ENCODE measurements around the gene BST1. TPM values are rescaled to one million over a fixed set of nuclear protein-coding genes. Genes with fewer than 3 reads are reported as not detected.

The BST1 gene
- total and polyA plus RNA-seq, 2 donors (not counting 3 experiments of a cell fraction or from before 2014, with no cell fraction given), result 10.7 to 14.0 TPM

DNA sequence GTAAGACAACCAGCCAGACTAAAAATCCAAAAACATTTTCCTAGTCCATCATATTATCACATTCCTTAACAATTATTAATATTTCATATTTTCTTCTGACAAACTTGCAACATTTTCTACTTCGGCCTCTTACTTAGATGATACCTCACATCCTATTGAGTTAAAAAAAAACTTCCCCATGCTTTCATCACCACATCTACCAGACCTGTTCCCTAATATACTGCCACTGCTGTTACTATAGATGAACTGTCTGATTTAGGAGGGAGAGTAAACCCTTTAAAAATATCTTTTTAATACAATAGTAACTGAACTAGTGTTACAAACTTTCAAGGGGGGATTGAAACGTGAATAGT is 19.7 kb upstream of the BST1 start:
- no peak for DNase-seq (ENCODE audit: low read depth, low spot score)
- CTCF ChIA-PET, result interaction anchor here (0.9 to 1.9 kb wide), 6 partner anchors 13 to 123 kb away, joined by 3 to 8 read pairs (median 4); partner anchors contain the start of genes BST1 and FBXL5

More for the DNA sequence above, 19.7 kb upstream of the BST1 start:
- no peaks in the 10 kb centered on the region for H3K9me1 ChIP-seq (replicated peaks; ENCODE audit: control insufficient read depth, extremely low read depth, insufficient read depth, low read length)
- peak overlapping the region; percentile 99 for H3K4me2 ChIP-seq (ENCODE audit: insufficient read depth, low read length)
- peaks cover 0 to 6% of the 10 kb centered on the region in 2 experiments for H3K36me3 ChIP-seq (ENCODE audit: control insufficient read depth in 2 of 2, extremely low read depth in 1 of 2, insufficient read depth in 2 of 2, low read length in 2 of 2)
- dilution Hi-C loops (cut with MboI; ENCODE audit: extremely low pct_ligation_motif_present, low sequenced_read_pairs), result no loop called here
- TF ChIP-seq, protein P1, sequence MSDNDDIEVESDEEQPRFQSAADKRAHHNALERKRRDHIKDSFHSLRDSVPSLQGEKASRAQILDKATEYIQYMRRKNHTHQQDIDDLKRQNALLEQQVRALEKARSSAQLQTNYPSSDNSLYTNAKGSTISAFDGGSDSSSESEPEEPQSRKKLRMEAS (IDR thresholded peaks at IDR 0.05; ENCODE audit: insufficient read depth, insufficient read length), result no peak
- TF ChIP-seq JUN (IDR thresholded peaks at IDR 0.05; ENCODE audit: borderline replicate concordance, insufficient read depth, insufficient read length, low read depth) (no peak), POLR2AphosphoS5 (IDR thresholded peaks at IDR 0.05; ENCODE audit: insufficient read depth, low read depth, low read length) (no peak), POLR2A (IDR thresholded peaks at IDR 0.05; ENCODE audit: low read depth, low read length) (no peak), FOS (IDR thresholded peaks at IDR 0.05; ENCODE audit: borderline replicate concordance, insufficient read depth, low read length) (no peak), GATA2 (IDR thresholded peaks at IDR 0.05; ENCODE audit: insufficient read depth, insufficient read length, low read depth, low read length) (no peak), CTCF (IDR thresholded peaks at IDR 0.05; ENCODE audit: extremely low read depth in 1 of 2, insufficient read depth in 1 of 2, low read depth in 1 of 2, low read length in 2 of 2) (no peak), MYC (IDR thresholded peaks at IDR 0.05; ENCODE audit: low read depth, low read length) (no peak), EZH2 (IDR thresholded peaks at IDR 0.05; ENCODE audit: borderline replicate concordance, low read depth, low read length, severe bottlenecking) (no peak)
- no TSS peak for BruUV-seq (replicated peaks)
- FAIRE-seq, result no peak
- peaks cover 39% of the 10 kb centered on the region for H3K4me1 ChIP-seq (ENCODE audit: control insufficient read depth, extremely low read depth, insufficient read depth, low read length)
- H4K20me1 ChIP-seq (replicated peaks; ENCODE audit: control insufficient read depth, extremely low read depth, insufficient read depth, low read length), result no peaks in the 10 kb centered on the region
- POLR2A ChIA-PET, result no interaction called here
- peak overlapping the region in 1 of 3 experiments; percentile 98 for H3K4me3 ChIP-seq (replicated peaks in 1 of 3; ENCODE audit: insufficient read depth in 1 of 3, low read depth in 1 of 3, low read length in 3 of 3)
- no peak overlapping the region for H2AFZ ChIP-seq (ENCODE audit: low read depth, low read length)
- no peaks in the 10 kb centered on the region for H3K9me3 ChIP-seq (replicated peaks; ENCODE audit: control insufficient read depth, insufficient read depth, low read length)
- H3K79me2 ChIP-seq (ENCODE audit: control insufficient read depth, insufficient read depth, low read length), result peaks cover 62% of the 10 kb centered on the region
- H3K27ac ChIP-seq (ENCODE audit: insufficient read depth, low read depth, low read length), result peak overlapping the region; percentile 95
- no peaks in the 10 kb centered on the region for H3K27me3 ChIP-seq (ENCODE audit: control insufficient read depth in 2 of 2, insufficient read depth in 2 of 2, low read length in 2 of 2)
- intact Hi-C loops (cut with micrococcal nuclease), result no loop called here
- H3K9ac ChIP-seq (replicated peaks; ENCODE audit: extremely low read depth, insufficient read depth, low read length), result peak overlapping the region; percentile 99
